DMS53 (cell line): ENCODE data around the gene ZNF581.

Source experiments
- DNase-seq: peaks from one replicate; lab custom pipeline; 2025; lab: John Stamatoyannopoulos, UW

ZNF581 gene

GRCh38 chr19:55626350-55626749 is 17.1 kb upstream of the ZNF581 start:
- DNase-seq: no peak

GRCh38 chr19:55632463-55632834 is 11.0 kb upstream of the ZNF581 start:
- DNase-seq: peak; percentile 95

GRCh38 chr19:55633861-55634260 is 9.6 kb upstream of the ZNF581 start:
- peak; percentile 32 for DNase-seq

- no peak for DNase-seq
These were observed 8.1 kb upstream of the ZNF581 start for GRCh38 chr19:55635334-55635717.

- DNase-seq: no peak
These were observed 7.5 kb upstream of the ZNF581 start for GRCh38 chr19:55635856-55636440.

- DNase-seq: no peak
These were observed 6.7 kb upstream of the ZNF581 start for GRCh38 chr19:55636723-55637122.

GRCh38 chr19:55637534-55637933 is 5.9 kb upstream of the ZNF581 start:
- DNase-seq: no peak

- DNase-seq: peak; percentile 69
These were observed 4.5 kb upstream of the ZNF581 start for GRCh38 chr19:55638864-55639359.

GRCh38 chr19:55640043-55640576 is 3.3 kb upstream of the ZNF581 start:
- peak; percentile 96 for DNase-seq

GRCh38 chr19:55640577-55641425 is 2.6 kb upstream of the ZNF581 start, which contains the start of gene ZNF580:
TSS of gene ZNF580 (plus strand) at chr19:55641002. CDS start at chr19:55642509, 1,507 bp downstream.
- DNase-seq: peak; percentile 89

- peak; percentile 69 for DNase-seq
These were observed 1.9 kb upstream of the ZNF581 start for GRCh38 chr19:55641426-55642152.

GRCh38 chr19:55642153-55643002 is 1.1 kb upstream of the ZNF581 start:
- DNase-seq: peak; percentile 93

GRCh38 chr19:55643887-55644176 is 383 bp downstream of the ZNF581 start:
- peak; percentile 57 for DNase-seq

GRCh38 chr19:55644191-55644833 is 863 bp downstream of the ZNF581 start:
- no peak for DNase-seq

- DNase-seq: no peak
These were observed 1.5 kb downstream of the ZNF581 start for GRCh38 chr19:55644842-55645511.

- no peak for DNase-seq
These were observed 2.0 kb downstream of the ZNF581 start for GRCh38 chr19:55645512-55645881.

GRCh38 chr19:55646889-55647731 is 3.7 kb downstream of the ZNF581 start:
- peak; percentile 79 for DNase-seq

GRCh38 chr19:55647732-55648584 is 4.5 kb downstream of the ZNF581 start, which contains the start of gene CCDC106:
TSS of gene CCDC106 (plus strand) at chr19:55648212. CDS start at chr19:55649047, 835 bp downstream.
- DNase-seq: peak; percentile 86
